Measurements from ENCODE around the gene AFAP1. TPM values are rescaled to one million over a fixed set of nuclear protein-coding genes. Genes with fewer than 3 reads are reported as not detected.

The AFAP1 gene
- total RNA-seq, 1 donor from 2014 or later, result 28.7 TPM

- TF ChIP-seq CTCF (IDR thresholded peaks at IDR 0.05), result no peak
- Histone ChIP-seq H3K4me3 (no peak overlapping the region), H3K9me3 (no peaks in the 10 kb centered on the region), H3K27ac (no peak overlapping the region), H3K36me3 (no peaks in the 10 kb centered on the region), H3K27me3 (no peaks in the 10 kb centered on the region), H3K4me1 (peaks cover 7% of the 10 kb centered on the region)
- intact Hi-C loops (cut with DNase I), result no loop called here
- DNase-seq (no peak), ATAC-seq (no peak)
These were observed 194.3 kb downstream of the AFAP1 start for GRCh38 chr4:7745301-7745885.

GRCh38 chr4:7744142-7744804 lies 195.4 kb downstream of the AFAP1 start:
- Histone ChIP-seq H3K4me3 (no peak overlapping the region), H3K4me1 (no peaks in the 10 kb centered on the region), H3K27me3 (no peaks in the 10 kb centered on the region), H3K36me3 (no peaks in the 10 kb centered on the region), H3K27ac (no peak overlapping the region), H3K9me3 (no peaks in the 10 kb centered on the region)
- intact Hi-C loops (cut with DNase I), result no loop called here
- no peak for DNase-seq
- ATAC-seq, result peak; percentile 67
- no peak for TF ChIP-seq CTCF (IDR thresholded peaks at IDR 0.05)

GRCh38 chr4:7742807-7743280 lies 196.8 kb downstream of the AFAP1 start:
- Histone ChIP-seq H3K36me3 (no peaks in the 10 kb centered on the region), H3K27me3 (no peaks in the 10 kb centered on the region), H3K27ac (no peak overlapping the region), H3K9me3 (no peaks in the 10 kb centered on the region), H3K4me3 (no peak overlapping the region), H3K4me1 (no peaks in the 10 kb centered on the region)
- intact Hi-C loops (cut with DNase I), result no loop called here
- no peak for DNase-seq
- TF ChIP-seq CTCF (IDR thresholded peaks at IDR 0.05), result no peak
- no peak for ATAC-seq

- H3K4me3 ChIP-seq, result no peak overlapping the region
- no peaks in the 10 kb centered on the region for H3K9me3 ChIP-seq
- H3K36me3 ChIP-seq, result no peaks in the 10 kb centered on the region
- no peaks in the 10 kb centered on the region for H3K27me3 ChIP-seq
- no peak overlapping the region for H3K27ac ChIP-seq
- H3K4me1 ChIP-seq, result no peaks in the 10 kb centered on the region
- DNase-seq, result no peak
- TF ChIP-seq CTCF (IDR thresholded peaks at IDR 0.05), result no peak
- no peak for ATAC-seq
- intact Hi-C loops (cut with DNase I), result no loop called here
These were observed 197.5 kb downstream of the AFAP1 start for GRCh38 chr4:7741946-7742806.

- intact Hi-C loops (cut with DNase I), result no loop called here
- Histone ChIP-seq H3K4me3 (no peak overlapping the region), H3K27me3 (no peaks in the 10 kb centered on the region), H3K27ac (no peak overlapping the region), H3K9me3 (no peaks in the 10 kb centered on the region), H3K4me1 (no peaks in the 10 kb centered on the region), H3K36me3 (no peaks in the 10 kb centered on the region)
- ATAC-seq, result no peak
- no peak for DNase-seq
- no peak for TF ChIP-seq CTCF (IDR thresholded peaks at IDR 0.05)
These were observed 198.7 kb downstream of the AFAP1 start for GRCh38 chr4:7740866-7741525.
